RPMI7951 (cell line): ENCODE data around the gene LEFTY2. TPM values are rescaled to one million over a fixed set of nuclear protein-coding genes. Genes with fewer than 3 reads are reported as not detected.
"Not testable (repeated sequence)": the region's sequence is repeated elsewhere in the genome, so short reads cannot be mapped to it uniquely, and the experiment has no call there.

Source experiments
- DNase-seq: peaks from one replicate; pipeline ENCODE4 v3.0.0-alpha.2; 2012; ENCODE audit warnings: low read depth
- total RNA-seq: library from RNA; depleted of rRNA; stranded (reverse); fragments of >200 nt; shearing (Covaris generic); gene quantifications from 2 replicates; pipeline ENCODE4 v1.2.3, GENCODE V29; 2014

Gene LEFTY2
- total RNA-seq, 1 experiment from 2014 or later: not detected

GRCh38 chr1:225906467-225906866, 34.6 kb downstream of the LEFTY2 start:
- no peak for DNase-seq

- no peak for DNase-seq
Observed at GRCh38 chr1:225903623-225904022, 37.4 kb downstream of the LEFTY2 start.

GRCh38 chr1:225899044-225899925, 41.7 kb downstream of the LEFTY2 start:
- no peak for DNase-seq

GRCh38 chr1:225897595-225898514, 43.2 kb downstream of the LEFTY2 start:
- no peak for DNase-seq

- no peak for DNase-seq
Observed at GRCh38 chr1:225896937-225897549, 44.0 kb downstream of the LEFTY2 start.

- DNase-seq: no peak
Observed at GRCh38 chr1:225896494-225896893, 44.5 kb downstream of the LEFTY2 start.

- DNase-seq: no peak
Observed at GRCh38 chr1:225892307-225892706, 48.7 kb downstream of the LEFTY2 start.

- DNase-seq: no peak
Observed at GRCh38 chr1:225891229-225891972, 49.6 kb downstream of the LEFTY2 start.

GRCh38 chr1:225890346-225891228, 50.4 kb downstream of the LEFTY2 start:
- DNase-seq: no peak

- no peak for DNase-seq
Observed at GRCh38 chr1:225889743-225890142, 51.3 kb downstream of the LEFTY2 start.

GRCh38 chr1:225888898-225889601, 52.0 kb downstream of the LEFTY2 start, which contains the start of gene LEFTY1:
LEFTY1 (minus strand) TSS chr1:225889146; CDS start chr1:225889066, 80 bp downstream.
- DNase-seq: no peak

GRCh38 chr1:225888289-225888897, 52.6 kb downstream of the LEFTY2 start:
- DNase-seq: no peak

GRCh38 chr1:225887554-225888288, 53.3 kb downstream of the LEFTY2 start:
- DNase-seq: not testable (repeated sequence)

GRCh38 chr1:225887030-225887314, 54.0 kb downstream of the LEFTY2 start:
- DNase-seq: no peak
